Thyroid gland (tissue), 4 donors: ENCODE data around the gene BSG. TPM values are rescaled to one million over a fixed set of nuclear protein-coding genes. Genes with fewer than 3 reads are reported as not detected.
"Not testable (repeated sequence)": the region's sequence is repeated elsewhere in the genome, so short reads cannot be mapped to it uniquely, and the experiment has no call there.

Experiments used
- DNase-seq, 2 donors: peaks; one replicate each; pipeline ENCODE4 v3.0.0-alpha.2; 2019
- H3K27ac ChIP-seq, 3 donors: fragments of 200-600 bp; sonication (generic); 1 replicate in 2 of 3; 2 replicates in 1 of 3; pipeline ENCODE4 v1.5.1; 2016 to 2019; ENCODE audit warnings: mild to moderate bottlenecking in 1 of 3, moderate library complexity in 1 of 3
- H3K27me3 ChIP-seq: fragments of 200-600 bp; sonication (generic); one replicate; pipeline ENCODE4 v1.5.1; 2019
- H3K36me3 ChIP-seq, 2 donors: fragments of 200-600 bp; sonication (generic); one replicate each; pipeline ENCODE4 v1.5.1; 2016 to 2019
- H3K4me1 ChIP-seq, 2 donors: fragments of 200-600 bp; sonication (generic); one replicate each; pipeline ENCODE4 v1.5.1; 2017 to 2019
- H3K4me3 ChIP-seq, 3 donors: fragments of 200-600 bp; sonication (generic); replicated peaks in 1 of 3; 1 replicate in 2 of 3; 2 replicates in 1 of 3; pipeline ENCODE4 v1.5.1; 2016; ENCODE audit warnings: mild to moderate bottlenecking in 1 of 3
- H3K9me3 ChIP-seq: fragments of 200-600 bp; sonication (generic); one replicate; pipeline ENCODE4 v1.5.1; 2017
- CTCF ChIP-seq, 6 experiments: fragments of 200-600 bp in 3 of 6; fragments of 450-650 bp in 3 of 6; sonication (generic) in 3 of 6; IDR thresholded peaks; one replicate each; pipeline ENCODE4 v1.5.1; 2016 to 2019; ENCODE audit warnings: antibody characterized with exemption in 6 of 6, mild to moderate bottlenecking in 2 of 6, inconsistent platforms in 1 of 6, moderate library complexity in 1 of 6
- POLR2A ChIP-seq, 2 donors: fragments of 450-650 bp; IDR thresholded peaks; one replicate each; pipeline ENCODE4 v1.6.1; 2017; ENCODE audit warnings: antibody characterized with exemption in 2 of 2, mild to moderate bottlenecking in 2 of 2, moderate library complexity in 1 of 2
- WGBS, 2 donors: methylation state at CpG; one replicate each; pipeline ENCODE4 v1.1.5; 2017; 5-methylcytosine and 5-hydroxymethylcytosine counted together
- intact Hi-C: fragments of 100-400 bp; cut with DNase I; formaldehyde crosslinking; loops from one replicate; pipeline ENCODE4 v1.15.1; 2023
- total RNA-seq, 4 donors: library from RNA; depleted of rRNA; stranded (reverse); fragments of >200 nt; gene quantifications; one replicate each; pipeline ENCODE4 v1.2.3, GENCODE V29; 2016

The BSG gene
- total RNA-seq, 4 donors from 2014 or later = 349 to 702 (median 569) TPM

GRCh38 chr19:622666-623065 lies 50.3 kb downstream of the BSG start:
- H3K4me1 ChIP-seq = no peaks in the 10 kb centered on the region
- H3K27ac ChIP-seq = no peak overlapping the region
- no peak for DNase-seq
- no peak overlapping the region for H3K4me3 ChIP-seq
- TF ChIP-seq CTCF (IDR thresholded peaks at IDR 0.05) (no peak), POLR2A (IDR thresholded peaks at IDR 0.05) (no peak)
- 97% methylated on average over 37 of the region's 37 CpGs; no CpG with 5 or more reads in 1 of the 2 donors for WGBS, 2 donors
- H3K27me3 ChIP-seq = no peaks in the 10 kb centered on the region
- peaks cover 51 to 67% of the 10 kb centered on the region in 2 donors for H3K36me3 ChIP-seq
- intact Hi-C loops = no loop called here
- no peaks in the 10 kb centered on the region for H3K9me3 ChIP-seq

GRCh38 chr19:623175-623916 lies 51.0 kb downstream of the BSG start:
- TF ChIP-seq CTCF (IDR thresholded peaks at IDR 0.05) (no peak), POLR2A (IDR thresholded peaks at IDR 0.05) (no peak)
- DNase-seq = no peak
- Histone ChIP-seq H3K27me3 (no peaks in the 10 kb centered on the region), H3K9me3 (no peaks in the 10 kb centered on the region), H3K27ac (no peak overlapping the region), H3K4me1 (no peaks in the 10 kb centered on the region), H3K36me3 (peaks cover 46 to 62% of the 10 kb centered on the region in 2 donors), H3K4me3 (no peak overlapping the region)
- 94 to 95% methylated on average over 38 to 39 of the region's 44 CpGs for WGBS, 2 donors
- intact Hi-C loops = no loop called here

- DNase-seq = no peak
- H3K4me3 ChIP-seq = no peak overlapping the region
- no peaks in the 10 kb centered on the region for H3K27me3 ChIP-seq
- 84 to 92% methylated on average over 24 of the region's 24 CpGs for WGBS, 2 donors
- no peaks in the 10 kb centered on the region for H3K4me1 ChIP-seq
- TF ChIP-seq CTCF (IDR thresholded peaks at IDR 0.05) (no peak), POLR2A (IDR thresholded peaks at IDR 0.05) (no peak)
- no peak overlapping the region for H3K27ac ChIP-seq
- H3K9me3 ChIP-seq = no peaks in the 10 kb centered on the region
- intact Hi-C loops = no loop called here
- peaks cover 46 to 56% of the 10 kb centered on the region in 2 donors for H3K36me3 ChIP-seq
Observed at GRCh38 chr19:623974-624373, 51.6 kb downstream of the BSG start.

- Histone ChIP-seq H3K36me3 (peaks cover 45 to 53% of the 10 kb centered on the region in 2 donors), H3K27ac (no peak overlapping the region), H3K4me1 (no peaks in the 10 kb centered on the region), H3K9me3 (no peaks in the 10 kb centered on the region), H3K4me3 (no peak overlapping the region), H3K27me3 (no peaks in the 10 kb centered on the region)
- 90 to 94% methylated on average over 8 to 12 of the region's 24 CpGs for WGBS, 2 donors
- no peak for TF ChIP-seq POLR2A (IDR thresholded peaks at IDR 0.05)
- no peak for TF ChIP-seq CTCF (IDR thresholded peaks at IDR 0.05)
- no peak for DNase-seq
- intact Hi-C loops = no loop called here
Observed at GRCh38 chr19:624433-625109, 52.2 kb downstream of the BSG start.

GRCh38 chr19:625257-625656 lies 52.9 kb downstream of the BSG start:
- peaks cover 39 to 46% of the 10 kb centered on the region in 2 donors for H3K36me3 ChIP-seq
- WGBS, 2 donors = 94 to 95% methylated on average over 5 of the region's 5 CpGs
- H3K4me1 ChIP-seq = no peaks in the 10 kb centered on the region
- no peaks in the 10 kb centered on the region for H3K9me3 ChIP-seq
- DNase-seq = no peak
- TF ChIP-seq CTCF (IDR thresholded peaks at IDR 0.05) = no peak
- TF ChIP-seq POLR2A (IDR thresholded peaks at IDR 0.05) = no peak
- no peak overlapping the region for H3K4me3 ChIP-seq
- H3K27me3 ChIP-seq = no peaks in the 10 kb centered on the region
- intact Hi-C loops = no loop called here
- no peak overlapping the region for H3K27ac ChIP-seq

- WGBS, 2 donors = 95 to 97% methylated on average over 7 of the region's 7 CpGs
- H3K27ac ChIP-seq, intact Hi-C loops, H3K4me1 ChIP-seq, H3K27me3 ChIP-seq, H3K9me3 ChIP-seq, H3K4me3 ChIP-seq, DNase-seq: not testable (repeated sequence)
- H3K36me3 ChIP-seq = peaks cover 29 to 43% of the 10 kb centered on the region in 2 donors
Observed at GRCh38 chr19:626566-626965, 54.2 kb downstream of the BSG start.
